ENCODE measurements around the gene BRCA2. TPM values are rescaled to one million over a fixed set of nuclear protein-coding genes. Genes with fewer than 3 reads are reported as not detected.
"Not testable (repeated sequence)": the region's sequence is repeated elsewhere in the genome, so short reads cannot be mapped to it uniquely, and the experiment has no call there.

Gene BRCA2
- total RNA-seq, 1 donor: 4.4 TPM

DNA sequence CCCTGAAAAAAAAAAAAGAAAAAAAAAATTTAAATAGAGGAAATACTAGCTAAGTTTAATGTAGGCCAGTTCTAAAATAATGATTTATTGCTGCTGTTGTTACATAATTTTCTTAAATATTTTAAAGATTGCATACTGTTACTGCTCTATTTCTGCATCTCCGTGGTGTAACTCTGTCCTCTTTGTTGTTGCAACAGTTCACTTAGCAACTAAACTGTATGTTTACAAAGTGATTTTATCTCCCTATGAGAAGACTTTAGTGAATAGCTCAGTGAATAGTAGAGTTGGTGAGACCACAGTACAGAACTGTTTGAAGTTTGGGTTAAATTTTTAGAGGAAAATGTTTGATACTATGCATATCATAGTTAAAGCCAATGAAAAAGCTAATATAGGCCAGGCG is 19.4 kb downstream of the BRCA2 start:
- H3K27me3 ChIP-seq (ENCODE audit: insufficient read depth, low read length): no peaks in the 10 kb centered on the region
- H3K9me3 ChIP-seq (ENCODE audit: low read depth, low read length): no peaks in the 10 kb centered on the region
- H3K4me3 ChIP-seq (ENCODE audit: low read length): no peak overlapping the region
- H3K4me1 ChIP-seq (ENCODE audit: insufficient read depth, low read length): peaks cover 9% of the 10 kb centered on the region

GRCh38 chr13:32340914-32341313 is 25.6 kb downstream of the BRCA2 start:
- no peaks in the 10 kb centered on the region for H3K9me3 ChIP-seq (ENCODE audit: low read depth, low read length)
- H3K27me3 ChIP-seq (ENCODE audit: insufficient read depth, low read length): no peaks in the 10 kb centered on the region
- H3K4me1 ChIP-seq (ENCODE audit: insufficient read depth, low read length): peaks cover 6% of the 10 kb centered on the region
- H3K4me3 ChIP-seq (ENCODE audit: low read length): no peak overlapping the region

DNA sequence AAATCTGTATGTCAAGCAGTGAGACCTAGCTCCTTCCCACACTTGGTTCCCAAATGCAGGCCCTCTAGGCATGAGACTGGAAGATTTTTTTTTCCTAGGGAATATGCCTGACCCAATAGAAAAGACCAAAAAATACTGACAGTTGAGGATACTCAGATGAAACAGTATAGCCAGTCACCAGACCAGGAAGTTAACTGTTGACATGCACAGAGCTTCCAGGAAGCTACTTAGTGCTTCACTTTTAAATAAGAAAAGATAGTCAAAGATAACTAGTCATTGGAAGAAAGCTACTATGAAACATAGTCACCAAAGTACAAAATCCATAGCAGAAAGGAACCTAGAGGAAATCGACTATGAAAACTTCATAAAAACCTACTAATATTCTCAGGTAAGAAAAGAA is 32.3 kb downstream of the BRCA2 start:
- no peaks in the 10 kb centered on the region for H3K27me3 ChIP-seq (ENCODE audit: insufficient read depth, low read length)
- H3K4me3 ChIP-seq (ENCODE audit: low read length): no peak overlapping the region
- no peaks in the 10 kb centered on the region for H3K9me3 ChIP-seq (ENCODE audit: low read depth, low read length)
- H3K4me1 ChIP-seq (ENCODE audit: insufficient read depth, low read length): no peaks in the 10 kb centered on the region

DNA sequence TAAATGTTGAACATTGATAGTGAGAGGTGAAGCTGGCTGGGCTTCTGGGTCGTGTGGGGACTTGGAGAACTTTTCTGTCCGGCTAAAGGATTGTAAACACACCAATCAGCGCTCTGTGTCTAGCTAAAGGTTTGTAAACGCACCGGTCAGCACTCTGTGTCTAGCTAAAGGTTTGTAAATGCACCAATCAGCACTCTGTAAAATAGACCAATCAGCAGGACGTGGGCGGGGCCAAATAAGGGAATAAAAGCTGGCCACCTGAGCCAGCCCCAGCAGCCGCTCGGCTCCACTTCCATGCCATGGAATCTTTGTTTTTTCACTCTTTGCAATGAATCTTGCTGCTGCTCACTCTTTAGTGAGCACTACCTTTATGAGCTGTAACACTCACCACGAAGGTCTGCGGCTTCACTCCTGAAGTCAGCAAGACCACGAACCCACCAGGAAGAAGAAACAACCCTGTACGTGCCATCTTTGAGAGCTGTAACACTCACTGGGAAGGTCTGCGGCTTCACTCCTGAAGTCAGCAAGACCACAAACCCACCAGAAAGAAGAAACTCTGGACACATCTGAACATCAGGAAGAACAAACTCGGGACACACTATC is 35.6 kb downstream of the BRCA2 start:
- H3K4me1 ChIP-seq (ENCODE audit: insufficient read depth, low read length); H3K27me3 ChIP-seq (ENCODE audit: insufficient read depth, low read length); H3K4me3 ChIP-seq (ENCODE audit: low read length): not testable (repeated sequence)

DNA sequence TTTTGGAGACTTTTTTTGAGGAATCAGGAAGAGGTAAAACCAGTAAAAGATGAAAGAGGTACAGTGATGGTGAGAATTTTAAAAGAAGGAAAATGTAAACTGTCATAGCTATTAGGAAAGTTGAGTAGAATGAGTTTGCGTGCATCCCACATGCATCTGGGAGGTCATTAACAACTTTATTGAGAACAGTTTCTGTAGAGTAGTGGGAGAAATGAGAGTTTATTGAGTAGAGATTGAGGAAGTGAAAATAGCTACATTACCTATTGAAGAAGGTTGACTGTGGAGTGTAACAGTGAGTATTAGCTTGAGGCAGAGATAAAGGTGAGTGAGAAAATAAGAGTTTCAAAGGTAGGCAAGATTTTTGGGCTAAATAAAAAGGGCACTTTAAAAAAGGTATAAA is 38.7 kb downstream of the BRCA2 start:
- H3K4me1 ChIP-seq (ENCODE audit: insufficient read depth, low read length): no peaks in the 10 kb centered on the region
- H3K27me3 ChIP-seq (ENCODE audit: insufficient read depth, low read length): no peaks in the 10 kb centered on the region
- H3K9me3 ChIP-seq (ENCODE audit: low read depth, low read length): no peaks in the 10 kb centered on the region
- no peak overlapping the region for H3K4me3 ChIP-seq (ENCODE audit: low read length)

More for the DNA sequence above, 35.6 kb downstream of the BRCA2 start:
- H3K9me3 ChIP-seq (ENCODE audit: low read depth, low read length): not testable (repeated sequence)

- not testable (repeated sequence) for H3K4me3 ChIP-seq (ENCODE audit: low read length); H3K4me1 ChIP-seq (ENCODE audit: insufficient read depth, low read length); H3K9me3 ChIP-seq (ENCODE audit: low read depth, low read length); H3K27me3 ChIP-seq (ENCODE audit: insufficient read depth, low read length)
Observed at GRCh38 chr13:32355935-32356334, 40.6 kb downstream of the BRCA2 start.

GRCh38 chr13:32362574-32362973 is 47.3 kb downstream of the BRCA2 start:
- Histone ChIP-seq H3K27me3 (ENCODE audit: insufficient read depth, low read length) (no peaks in the 10 kb centered on the region), H3K4me3 (ENCODE audit: low read length) (no peak overlapping the region), H3K9me3 (ENCODE audit: low read depth, low read length) (no peaks in the 10 kb centered on the region), H3K4me1 (ENCODE audit: insufficient read depth, low read length) (no peaks in the 10 kb centered on the region)

DNA sequence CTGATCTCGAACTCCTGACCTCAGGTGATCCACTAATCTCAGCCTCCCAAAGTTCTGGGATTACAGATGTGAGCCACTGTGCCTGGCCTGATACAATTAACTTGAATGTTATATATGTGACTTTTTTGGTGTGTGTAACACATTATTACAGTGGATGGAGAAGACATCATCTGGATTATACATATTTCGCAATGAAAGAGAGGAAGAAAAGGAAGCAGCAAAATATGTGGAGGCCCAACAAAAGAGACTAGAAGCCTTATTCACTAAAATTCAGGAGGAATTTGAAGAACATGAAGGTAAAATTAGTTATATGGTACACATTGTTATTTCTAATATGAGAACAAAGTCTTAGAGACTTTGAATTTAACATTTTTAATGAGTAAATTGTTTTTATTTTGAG is 55.5 kb downstream of the BRCA2 start:
- Histone ChIP-seq H3K4me1 (ENCODE audit: insufficient read depth, low read length) (no peaks in the 10 kb centered on the region), H3K9me3 (ENCODE audit: low read depth, low read length) (no peaks in the 10 kb centered on the region), H3K27me3 (ENCODE audit: insufficient read depth, low read length) (no peaks in the 10 kb centered on the region), H3K4me3 (ENCODE audit: low read length) (no peak overlapping the region)

DNA sequence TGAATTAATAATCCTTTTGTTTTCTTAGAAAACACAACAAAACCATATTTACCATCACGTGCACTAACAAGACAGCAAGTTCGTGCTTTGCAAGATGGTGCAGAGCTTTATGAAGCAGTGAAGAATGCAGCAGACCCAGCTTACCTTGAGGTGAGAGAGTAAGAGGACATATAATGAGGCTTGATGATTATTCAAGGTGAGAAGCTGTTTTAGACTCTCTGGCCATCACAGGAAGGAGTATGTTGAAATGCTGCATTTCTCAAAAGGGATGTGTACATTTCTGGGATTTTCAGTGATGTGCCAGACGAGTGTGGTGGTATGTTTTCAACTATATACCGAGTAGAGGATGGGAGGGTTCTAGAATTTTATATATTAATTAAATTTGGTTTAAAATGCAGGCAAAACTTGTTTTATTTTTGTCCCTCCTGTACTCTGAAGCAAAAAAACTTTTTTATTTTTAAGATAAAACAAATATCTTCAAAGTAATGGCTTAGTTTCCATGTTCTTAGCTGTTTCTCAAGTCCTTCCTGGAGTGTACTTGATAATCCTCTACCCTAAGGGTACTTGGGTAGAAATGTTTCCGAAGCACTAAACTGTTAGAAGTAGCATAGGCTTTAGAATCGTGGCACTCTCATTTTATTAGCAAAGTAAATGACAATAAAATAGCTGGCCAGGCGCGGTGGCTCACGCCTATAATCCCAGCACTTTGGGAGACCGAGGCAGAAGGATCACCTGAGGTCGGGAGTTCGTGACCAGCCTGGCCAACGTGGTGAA is 61.5 kb downstream of the BRCA2 start:
- H3K4me1 ChIP-seq (ENCODE audit: insufficient read depth, low read length): no peaks in the 10 kb centered on the region

DNA sequence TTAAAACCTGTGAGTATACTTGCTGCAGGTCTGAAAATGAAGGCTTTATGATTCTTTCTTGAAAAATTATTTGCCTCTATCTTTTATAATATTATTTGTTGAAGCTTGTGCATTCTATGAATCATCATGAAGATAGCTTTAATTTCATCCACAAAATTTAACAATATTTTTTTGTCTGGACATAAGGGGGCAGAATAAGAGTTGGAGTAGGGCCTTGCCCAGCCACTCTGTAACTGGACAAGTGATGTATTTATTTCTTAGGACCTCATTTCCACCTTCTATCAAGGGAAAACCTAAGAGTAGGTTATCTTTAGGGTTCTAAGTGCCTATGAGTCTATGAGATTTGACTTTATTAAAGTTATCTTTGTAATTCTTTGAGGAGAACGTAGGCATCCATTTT is 62.7 kb downstream of the BRCA2 start:
- Histone ChIP-seq H3K9me3 (ENCODE audit: low read depth, low read length) (no peaks in the 10 kb centered on the region), H3K27me3 (ENCODE audit: insufficient read depth, low read length) (no peaks in the 10 kb centered on the region), H3K4me3 (ENCODE audit: low read length) (no peak overlapping the region), H3K4me1 (ENCODE audit: insufficient read depth, low read length) (no peaks in the 10 kb centered on the region)

More for the DNA sequence above, 61.5 kb downstream of the BRCA2 start:
- no peak overlapping the region for H3K4me3 ChIP-seq (ENCODE audit: low read length)
- H3K27me3 ChIP-seq (ENCODE audit: insufficient read depth, low read length): no peaks in the 10 kb centered on the region
- H3K9me3 ChIP-seq (ENCODE audit: low read depth, low read length): no peaks in the 10 kb centered on the region

GRCh38 chr13:32381539-32381938 is 66.2 kb downstream of the BRCA2 start:
- no peak overlapping the region for H3K4me3 ChIP-seq (ENCODE audit: low read length)
- H3K9me3 ChIP-seq (ENCODE audit: low read depth, low read length): no peaks in the 10 kb centered on the region
- H3K27me3 ChIP-seq (ENCODE audit: insufficient read depth, low read length): no peaks in the 10 kb centered on the region
- no peaks in the 10 kb centered on the region for H3K4me1 ChIP-seq (ENCODE audit: insufficient read depth, low read length)

DNA sequence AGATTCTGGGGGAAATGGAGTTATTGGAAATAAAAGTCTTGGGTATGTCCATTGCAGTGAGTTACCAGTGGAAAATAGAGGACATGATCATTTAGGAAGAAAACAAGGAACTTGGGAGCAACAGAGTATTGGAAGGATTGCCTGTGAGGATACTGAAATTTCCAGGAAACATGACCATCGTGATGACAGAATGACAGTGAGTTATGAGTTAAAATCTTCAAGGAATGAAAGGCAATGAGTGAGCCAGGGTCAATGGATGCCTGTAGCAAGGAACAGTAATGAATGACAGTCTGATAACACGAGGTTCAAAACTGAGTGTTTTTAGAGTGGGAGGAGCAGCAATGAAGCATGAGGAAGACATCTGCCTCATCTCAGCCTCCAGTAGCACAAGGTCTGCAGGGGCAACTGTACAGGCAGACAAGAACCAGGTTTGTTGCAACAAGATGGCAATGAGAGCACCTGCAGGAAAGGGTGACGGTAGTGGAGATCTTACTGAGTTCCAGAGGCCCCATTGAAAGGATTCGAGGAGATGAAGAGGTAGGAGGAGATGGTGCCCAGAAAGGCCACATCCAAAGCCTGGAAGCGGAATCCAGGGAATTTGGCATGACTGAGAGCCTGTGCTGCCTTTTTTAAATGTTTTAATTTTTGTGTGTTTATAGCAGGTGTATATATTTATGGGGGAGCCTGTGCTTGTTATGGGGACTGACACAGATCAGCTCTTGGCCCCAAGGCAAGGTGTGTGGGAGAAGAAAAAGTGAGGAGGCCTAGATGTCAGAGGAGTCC is 68.7 kb downstream of the BRCA2 start:
- H3K4me1 ChIP-seq (ENCODE audit: insufficient read depth, low read length): no peaks in the 10 kb centered on the region
- no peak overlapping the region for H3K4me3 ChIP-seq (ENCODE audit: low read length)
- no peaks in the 10 kb centered on the region for H3K27me3 ChIP-seq (ENCODE audit: insufficient read depth, low read length)
- H3K9me3 ChIP-seq (ENCODE audit: low read depth, low read length): no peaks in the 10 kb centered on the region

DNA sequence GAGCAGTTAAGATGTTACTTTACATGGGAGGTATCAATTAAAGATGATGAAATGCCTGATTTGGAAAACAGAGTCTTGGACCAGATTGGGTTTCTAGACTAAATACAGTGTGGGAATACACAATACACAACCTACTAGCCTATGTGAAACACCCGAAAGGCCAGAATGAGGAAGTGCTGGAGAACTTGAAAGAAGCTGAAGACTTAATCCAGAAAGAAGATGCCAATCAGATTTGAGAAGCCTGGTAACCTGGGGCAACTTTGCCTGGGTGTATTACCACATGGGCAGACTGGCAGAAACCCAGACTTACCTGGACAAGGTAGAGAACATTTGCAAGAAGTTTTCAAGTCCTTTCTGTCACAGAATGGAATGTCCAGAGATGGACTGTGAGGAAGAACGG is 69.4 kb downstream of the BRCA2 start:
- Histone ChIP-seq H3K9me3 (ENCODE audit: low read depth, low read length) (no peaks in the 10 kb centered on the region), H3K27me3 (ENCODE audit: insufficient read depth, low read length) (no peaks in the 10 kb centered on the region), H3K4me3 (ENCODE audit: low read length) (no peak overlapping the region), H3K4me1 (ENCODE audit: insufficient read depth, low read length) (peaks cover 1% of the 10 kb centered on the region)

DNA sequence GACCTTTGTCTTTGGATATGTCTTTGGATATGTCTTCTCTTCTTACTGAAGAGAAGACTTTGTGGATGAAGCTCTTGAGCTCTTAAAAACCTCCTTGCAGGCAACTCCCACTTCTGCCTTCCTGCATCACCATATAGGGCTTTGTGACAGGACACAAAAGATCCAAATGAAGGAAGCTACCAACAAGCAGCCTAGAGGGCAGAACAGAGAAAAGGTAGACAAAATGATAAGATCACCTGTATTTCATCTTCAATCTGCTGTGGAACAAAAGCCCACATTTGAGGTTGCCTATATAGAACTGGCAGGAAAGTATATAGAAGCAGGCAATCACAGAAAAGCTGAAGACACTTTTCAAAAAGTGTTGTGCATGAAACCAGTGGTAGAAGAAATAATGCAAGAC is 70.1 kb downstream of the BRCA2 start:
- no peak overlapping the region for H3K4me3 ChIP-seq (ENCODE audit: low read length)
- H3K9me3 ChIP-seq (ENCODE audit: low read depth, low read length): no peaks in the 10 kb centered on the region
- peaks cover 6% of the 10 kb centered on the region for H3K4me1 ChIP-seq (ENCODE audit: insufficient read depth, low read length)
- no peaks in the 10 kb centered on the region for H3K27me3 ChIP-seq (ENCODE audit: insufficient read depth, low read length)

DNA sequence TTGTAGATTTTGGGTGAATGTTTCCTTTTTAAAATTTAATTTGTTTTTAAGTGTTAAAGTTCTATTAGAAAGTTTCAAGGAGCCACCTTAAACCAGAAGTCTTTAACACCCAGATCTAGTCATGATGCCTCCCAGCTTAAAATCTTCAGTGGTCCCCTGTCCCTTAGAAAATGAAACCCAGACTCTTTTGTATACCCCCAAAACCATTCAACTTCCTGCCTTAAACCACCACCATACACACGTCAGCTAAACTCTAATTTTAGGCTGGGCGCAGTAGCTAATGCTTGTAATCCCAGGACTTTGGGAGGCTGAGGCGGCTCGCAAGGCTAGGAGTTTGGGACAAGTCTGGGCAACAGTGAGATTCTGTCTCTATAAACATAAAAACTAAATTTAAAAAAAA is 74.7 kb downstream of the BRCA2 start:
- peaks cover 6% of the 10 kb centered on the region for H3K4me1 ChIP-seq (ENCODE audit: insufficient read depth, low read length)
- no peak overlapping the region for H3K4me3 ChIP-seq (ENCODE audit: low read length)
- H3K9me3 ChIP-seq (ENCODE audit: low read depth, low read length): no peaks in the 10 kb centered on the region
- no peaks in the 10 kb centered on the region for H3K27me3 ChIP-seq (ENCODE audit: insufficient read depth, low read length)

Data from mononuclear cell (primary cell).